A549 treated with ZK216348 at 1 μM for 4 hours (cell line): Measurements from ENCODE around the gene TCHP. TPM values are rescaled to one million over a fixed set of nuclear protein-coding genes. Genes with fewer than 3 reads are reported as not detected.

ENCODE experiments used
- total RNA-seq: library from RNA; stranded (reverse); fragments of 200-300 nt; extraction: Qiagen RNA extraction; gene quantifications from 5 replicates; pipeline ENCODE4 v1.2.3, GENCODE V29; 2022; ENCODE audit warnings: low read depth

TCHP gene, protein sequence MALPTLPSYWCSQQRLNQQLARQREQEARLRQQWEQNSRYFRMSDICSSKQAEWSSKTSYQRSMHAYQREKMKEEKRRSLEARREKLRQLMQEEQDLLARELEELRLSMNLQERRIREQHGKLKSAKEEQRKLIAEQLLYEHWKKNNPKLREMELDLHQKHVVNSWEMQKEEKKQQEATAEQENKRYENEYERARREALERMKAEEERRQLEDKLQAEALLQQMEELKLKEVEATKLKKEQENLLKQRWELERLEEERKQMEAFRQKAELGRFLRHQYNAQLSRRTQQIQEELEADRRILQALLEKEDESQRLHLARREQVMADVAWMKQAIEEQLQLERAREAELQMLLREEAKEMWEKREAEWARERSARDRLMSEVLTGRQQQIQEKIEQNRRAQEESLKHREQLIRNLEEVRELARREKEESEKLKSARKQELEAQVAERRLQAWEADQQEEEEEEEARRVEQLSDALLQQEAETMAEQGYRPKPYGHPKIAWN
- total RNA-seq, result 16.3 to 20.3 TPM (median 17.8 TPM) in 5 replicates

DNA sequence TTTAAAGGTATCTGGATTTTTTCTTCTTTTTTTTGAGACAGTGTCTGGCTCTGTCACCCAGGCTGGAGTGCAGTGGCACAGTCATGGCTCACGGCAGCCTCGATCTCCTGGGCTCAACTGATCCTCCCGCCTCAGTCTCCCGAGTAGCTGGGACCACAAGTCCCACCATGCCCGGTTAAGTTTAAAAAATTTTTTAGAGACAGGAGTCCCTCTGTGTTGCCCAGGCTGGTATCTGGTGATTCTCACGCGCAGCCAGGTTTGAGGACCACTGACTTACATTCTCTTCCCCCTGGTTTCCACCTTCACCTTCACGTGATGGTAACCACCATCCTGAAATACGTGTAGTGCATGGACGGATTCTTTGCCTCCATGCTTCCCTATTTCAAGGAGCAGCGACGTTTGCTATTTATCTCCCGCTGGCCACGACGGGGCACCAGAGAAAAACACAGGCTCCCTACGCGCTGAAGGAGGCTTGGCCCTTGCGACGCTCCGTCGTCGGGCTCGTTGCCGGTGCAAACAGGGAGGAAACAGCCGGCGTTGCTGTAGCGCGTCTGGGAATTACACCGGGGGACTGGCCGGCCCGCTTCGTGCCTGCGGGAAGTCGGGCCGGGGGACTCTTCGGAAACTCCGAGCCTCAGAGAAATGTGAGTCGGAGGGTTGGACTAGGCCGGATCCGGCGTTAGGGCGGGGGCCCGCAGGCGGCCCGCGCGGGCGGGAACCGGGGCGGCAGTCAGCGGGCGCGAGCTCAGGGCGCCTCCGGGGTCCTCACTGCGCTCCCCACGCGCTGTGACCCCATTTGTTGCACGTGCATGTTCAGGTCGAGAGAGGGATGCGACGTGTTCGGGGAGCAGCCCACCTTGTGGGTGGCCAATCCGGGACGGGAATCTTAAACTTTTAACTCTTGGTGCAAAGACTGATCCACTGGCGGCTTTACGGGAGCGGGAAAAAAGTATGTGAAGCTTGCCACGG, at the start of gene TCHP:
TCHP (plus strand) TSS at position 492 of the 969 bp plus-strand sequence. CDS start 2,753 bp downstream, outside the sequence.

DNA sequence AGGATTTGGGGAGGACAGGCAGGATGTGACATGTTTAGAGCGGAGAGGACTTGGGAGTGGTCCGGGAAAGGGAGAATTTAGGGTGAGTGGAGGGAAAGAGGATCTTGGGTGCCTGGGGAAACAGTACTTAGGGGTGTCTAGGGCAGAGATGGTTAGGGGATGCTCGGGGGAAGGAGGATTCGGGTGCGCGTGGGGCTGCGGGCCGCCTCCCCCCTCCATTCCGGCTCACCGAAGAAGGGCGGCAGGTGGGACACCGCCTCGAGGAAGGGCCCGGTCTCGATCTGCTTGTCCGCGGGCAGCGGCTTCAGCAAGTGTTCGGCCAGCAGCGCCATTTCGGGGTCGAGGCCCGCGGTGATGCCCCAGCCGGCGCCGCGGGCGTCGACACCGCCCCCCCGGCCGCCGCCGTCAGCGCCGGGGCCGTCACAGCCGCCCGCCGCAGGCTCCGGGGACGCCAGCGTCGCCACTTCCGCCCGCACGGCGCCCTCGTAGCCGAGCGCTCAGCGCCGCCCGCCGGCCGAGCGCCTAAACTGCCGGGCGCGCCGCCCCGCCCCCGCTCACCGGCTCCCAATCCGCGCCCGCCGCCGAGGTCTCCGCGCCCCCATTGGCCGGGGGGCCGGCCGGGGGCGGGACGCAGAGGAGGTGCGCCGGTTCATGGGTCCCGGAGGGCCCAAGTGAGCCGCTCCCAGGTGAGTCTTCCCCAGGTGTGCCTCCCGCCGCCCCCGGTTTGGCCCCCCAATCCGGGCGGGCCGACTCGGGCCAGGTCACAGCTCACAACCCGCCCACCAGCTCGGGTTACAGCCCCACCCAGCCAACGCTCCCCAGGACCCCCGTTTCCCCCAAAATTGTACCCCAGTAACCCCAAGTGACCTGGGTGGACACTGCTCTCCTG, 19.8 kb upstream of the TCHP start, which contains the start of gene GLTP:
GLTP (minus strand) TSS at position 499 of the 889 bp plus-strand sequence; CDS start at position 332, 167 bp downstream.

Other genes starting within 250 kb of the TCHP start
- gene FAM222A, start 186.4 kb upstream of the TCHP start, total RNA-seq, result 3.5 to 6.9 TPM (median 5.2 TPM) in 5 replicates
- gene TRPV4, start 66.9 kb upstream of the TCHP start, total RNA-seq, result 0.07 to 0.18 TPM (median 0.09 TPM) in 5 replicates
- gene GLTP, start 19.7 kb upstream of the TCHP start, total RNA-seq, result 17.9 to 22.8 TPM (median 21.2 TPM) in 5 replicates
- 16.2 to 23.3 TPM (median 20.5 TPM) in 5 replicates for gene GIT2, start 96.1 kb downstream of the TCHP start, total RNA-seq
- gene ANKRD13A, start 99.2 kb downstream of the TCHP start, total RNA-seq, result 13.4 to 21.5 TPM (median 18.5 TPM) in 5 replicates
- gene C12orf76, start 148.2 kb downstream of the TCHP start, total RNA-seq, result 6.0 to 7.9 TPM (median 6.3 TPM) in 5 replicates
- 13.2 to 29.7 TPM (median 20.1 TPM) in 5 replicates for gene IFT81, start 224.1 kb downstream of the TCHP start, total RNA-seq